ENCODE data around the gene PRADC1. TPM values are rescaled to one million over a fixed set of nuclear protein-coding genes. Genes with fewer than 3 reads are reported as not detected.
"Not testable (repeated sequence)": the region's sequence is repeated elsewhere in the genome, so short reads cannot be mapped to it uniquely, and the experiment has no call there.

The PRADC1 gene
- total and polyA plus RNA-seq, 9 of the 15 experiments (the other 6 are each of a cell fraction or from before 2014, with no cell fraction given) = 7.3 to 47.4 (median 34.2) TPM

- TF ChIP-seq ZFPM2 (CRISPR knock-in tag; IDR thresholded peaks at IDR 0.05) = no peak
- no peak for TF ChIP-seq ZNF696 (CRISPR knock-in tag; conservative IDR thresholded peaks at IDR 0.05)
- TF ChIP-seq CREB3L1 (IDR thresholded peaks at IDR 0.05; ENCODE audit: borderline replicate concordance, low read depth) = no peak
- TF ChIP-seq RERE (CRISPR knock-in tag; IDR thresholded peaks at IDR 0.05; ENCODE audit: borderline replicate concordance) = no peak
- no peak for TF ChIP-seq SETDB1 (IDR thresholded peaks at IDR 0.05; ENCODE audit: low read length)
- TF ChIP-seq CEBPG (CRISPR knock-in tag; IDR thresholded peaks at IDR 0.05) = no peak
- TF ChIP-seq CEBPG (tag; conservative IDR thresholded peaks at IDR 0.05 in 1 of 2, IDR thresholded peaks at IDR 0.05 in 1 of 2) = no peak
Observed at GRCh38 chr2:73263540-73264331, 30.7 kb upstream of the PRADC1 start (continued).

- H3K4me3 ChIP-seq; H3K27ac ChIP-seq (ENCODE audit: extremely low read depth, low read depth, low read length); in situ Hi-C loops (cut with MboI); FAIRE-seq; H3K27me3 ChIP-seq (ENCODE audit: control insufficient read depth in 2 of 2, insufficient read depth in 2 of 2, low read length in 2 of 2); ATAC-seq; H3K4me2 ChIP-seq (ENCODE audit: insufficient read depth, low read length); H3K9me3 ChIP-seq (replicated peaks; ENCODE audit: control insufficient read depth, insufficient read depth, low read depth, low read length); H3K79me2 ChIP-seq (ENCODE audit: control insufficient read depth, insufficient read depth, low read length); H3K36me3 ChIP-seq (ENCODE audit: control insufficient read depth, insufficient read depth, low read length); DNase-seq (ENCODE audit: extremely low read depth in 1 of 4, low spot score in 3 of 4); H4K20me1 ChIP-seq (replicated peaks; ENCODE audit: control insufficient read depth, insufficient read depth, low read length); H2AFZ ChIP-seq (ENCODE audit: low read depth, low read length); H3K9me1 ChIP-seq (ENCODE audit: control insufficient read depth, insufficient read depth, low read length); BruUV-seq (replicated peaks): not testable (repeated sequence)
- peak overlapping the region in 1 of 2 experiments; percentile 45; a peak in 1 of 4 replicates for H3K9ac ChIP-seq (ENCODE audit: insufficient read depth in 1 of 2, low read depth in 2 of 2, low read length in 2 of 2)
- 52% methylated on average over 14 of the region's 18 CpGs for WGBS (ENCODE audit: insufficient coverage, low coverage, missing lambda C conversion rate)
- ChIA-PET POLR2A (interaction anchor here (1.4 kb wide), 1 partner anchor 27 kb away, joined by 6 read pairs; no protein-coding TSS in a partner anchor), CTCF (ENCODE audit: low intra/inter-chr PET ratio) (interaction anchor here (0.6 kb wide), 1 partner anchor 99 kb away, joined by 3 read pairs; no protein-coding TSS in a partner anchor)
- intact Hi-C loops (cut with micrococcal nuclease) = loop anchor here (5.0 kb wide), 1 partner anchor 176 kb away; no protein-coding TSS in a partner anchor
- H3K4me1 ChIP-seq (replicated peaks in 1 of 2; ENCODE audit: control insufficient read depth in 2 of 2, insufficient read depth in 2 of 2, low read length in 2 of 2) = peaks cover 2 to 14% of the 10 kb centered on the region in 2 experiments; a peak in 2 of 5 replicates
Observed at GRCh38 chr2:73262691-73263429, 29.8 kb upstream of the PRADC1 start.

All from K562 (cell line).